Hepatocyte (in vitro differentiated cells): ENCODE data around the gene LZIC. TPM values are rescaled to one million over a fixed set of nuclear protein-coding genes. Genes with fewer than 3 reads are reported as not detected.

Experiments
- DNase-seq: peaks from one replicate; pipeline ENCODE4 v3.0.0-alpha.2; 2016; ENCODE audit warnings: low spot score
- H2AFZ ChIP-seq: fragments of 200-600 bp; sonication (generic); 2 replicates; pipeline ENCODE4 v1.6.0; 2016; ENCODE audit warnings: antibody characterized with exemption, mild to moderate bottlenecking
- H3K27ac ChIP-seq: fragments of 200-600 bp; sonication (generic); 2 replicates; pipeline ENCODE4 v1.5.1; 2016; ENCODE audit warnings: mild to moderate bottlenecking
- H3K27me3 ChIP-seq: fragments of 200-600 bp; sonication (generic); 2 replicates; pipeline ENCODE4 v1.6.1; 2016
- H3K36me3 ChIP-seq: fragments of 200-600 bp; sonication (generic); replicated peaks from 2 replicates; pipeline ENCODE4 v1.5.1; 2016; ENCODE audit warnings: low read depth; ENCODE audit not compliant: insufficient read depth
- H3K4me1 ChIP-seq: fragments of 200-600 bp; sonication (generic); 2 replicates; pipeline ENCODE4 v1.5.1; 2016; ENCODE audit warnings: mild to moderate bottlenecking, moderate library complexity; ENCODE audit not compliant: insufficient read depth
- H3K4me2 ChIP-seq: fragments of 200-600 bp; sonication (generic); 2 replicates; pipeline ENCODE4 v1.6.0; 2016
- H3K4me3 ChIP-seq: fragments of 200-600 bp; sonication (generic); 2 replicates; pipeline ENCODE4 v1.5.1; 2016; ENCODE audit warnings: mild to moderate bottlenecking
- H3K79me2 ChIP-seq: fragments of 200-600 bp; sonication (generic); 2 replicates; pipeline ENCODE4 v1.6.0; 2017; ENCODE audit warnings: mild to moderate bottlenecking
- H3K9me2 ChIP-seq: fragments of 200-600 bp; sonication (generic); replicated peaks from 2 replicates; pipeline ENCODE4 v1.6.0; 2017; ENCODE audit warnings: mild to moderate bottlenecking; ENCODE audit not compliant: insufficient read depth
- H3K9me3 ChIP-seq: fragments of 200-600 bp; sonication (generic); 2 replicates; pipeline ENCODE4 v1.5.1; 2016; ENCODE audit warnings: low read depth, mild to moderate bottlenecking
- H4K20me1 ChIP-seq: fragments of 200-600 bp; sonication (generic); 2 replicates; pipeline ENCODE4 v1.6.0; 2016; ENCODE audit warnings: mild to moderate bottlenecking; ENCODE audit not compliant: insufficient read depth, poor library complexity, severe bottlenecking
- CTCF ChIP-seq: fragments of 200-600 bp; sonication (generic); IDR thresholded peaks from 2 replicates; pipeline ENCODE4 v1.5.1; 2016; ENCODE audit warnings: antibody characterized with exemption, mild to moderate bottlenecking; ENCODE audit not compliant: poor library complexity
- EZH2 ChIP-seq: fragments of 200-600 bp; sonication (generic); IDR thresholded peaks from 2 replicates; pipeline ENCODE4 v1.6.1; 2016; ENCODE audit warnings: antibody characterized with exemption, mild to moderate bottlenecking, borderline replicate concordance
- EZH2phosphoT487 ChIP-seq: fragments of 200-600 bp; sonication (generic); IDR thresholded peaks from one replicate; pipeline ENCODE4 v1.6.1; 2018; ENCODE audit warnings: antibody characterized with exemption, mild to moderate bottlenecking, low read depth, moderate library complexity; ENCODE audit not compliant: unreplicated experiment, severe bottlenecking
- WGBS: methylation state at CpG from one replicate; pipeline ENCODE4 v1.1.6; 2016; ENCODE audit warnings: low lambda C conversion rate; ENCODE audit errors: missing lambda C conversion rate; 5-methylcytosine and 5-hydroxymethylcytosine counted together
- polyA plus RNA-seq: library from polyadenylated mRNA; unstranded; fragments of >200 nt; fragmentation: Nextera tagmentation; extraction: Ambion mirVana; gene quantifications from 2 replicates; pipeline ENCODE4 v1.2.1, GENCODE V29; 2016
- total RNA-seq: library from RNA; depleted of rRNA; stranded (reverse); fragments of >200 nt; gene quantifications from 2 replicates; pipeline ENCODE4 v1.2.3, GENCODE V29; 2014

Gene LZIC
- total and polyA plus RNA-seq, 2 experiments from 2014 or later = 24.2 to 48.1 TPM

- peaks cover 18% of the 10 kb centered on the region for H3K4me1 ChIP-seq
- DNase-seq = no peak
- no peaks in the 10 kb centered on the region for H3K9me3 ChIP-seq
- H3K79me2 ChIP-seq = peaks cover 2% of the 10 kb centered on the region
- no peak overlapping the region for H3K27ac ChIP-seq
- no peaks in the 10 kb centered on the region for H3K27me3 ChIP-seq
- WGBS = 81% methylated on average over 2 of the region's 2 CpGs
- H3K4me3 ChIP-seq = no peak overlapping the region
- H2AFZ ChIP-seq = no peak overlapping the region
- H3K4me2 ChIP-seq = peak overlapping the region; percentile 15
- H3K9me2 ChIP-seq = no peaks in the 10 kb centered on the region
- no peaks in the 10 kb centered on the region for H4K20me1 ChIP-seq
- no peaks in the 10 kb centered on the region for H3K36me3 ChIP-seq
- no peak for TF ChIP-seq CTCF
Measured at GRCh38 chr1:9914610-9914937, 28.6 kb downstream of the LZIC start.

GRCh38 chr1:9912264-9912936, 30.8 kb downstream of the LZIC start:
- peak overlapping the region; percentile 22 for H3K27ac ChIP-seq
- no peak for TF ChIP-seq EZH2phosphoT487
- no peak for TF ChIP-seq CTCF
- TF ChIP-seq EZH2 = no peak
- H2AFZ ChIP-seq = no peak overlapping the region
- no peaks in the 10 kb centered on the region for H3K9me2 ChIP-seq
- H3K4me1 ChIP-seq = peaks cover 21% of the 10 kb centered on the region
- WGBS = 87% methylated on average over 12 of the region's 12 CpGs
- DNase-seq = no peak
- peaks cover 23% of the 10 kb centered on the region for H3K79me2 ChIP-seq
- no peaks in the 10 kb centered on the region for H4K20me1 ChIP-seq
- no peaks in the 10 kb centered on the region for H3K36me3 ChIP-seq
- H3K4me2 ChIP-seq = no peak overlapping the region
- no peaks in the 10 kb centered on the region for H3K9me3 ChIP-seq
- H3K27me3 ChIP-seq = no peaks in the 10 kb centered on the region
- H3K4me3 ChIP-seq = no peak overlapping the region

- peak overlapping the region; percentile 90 for H3K27ac ChIP-seq
- no peaks in the 10 kb centered on the region for H3K9me3 ChIP-seq
- H3K4me2 ChIP-seq = peak overlapping the region; percentile 76
- H3K4me1 ChIP-seq = peaks cover 21% of the 10 kb centered on the region
- H3K4me3 ChIP-seq = peak overlapping the region; percentile 41
- peak; percentile 99 for DNase-seq
- WGBS = 3% methylated on average over 17 of the region's 45 CpGs
- no peaks in the 10 kb centered on the region for H3K27me3 ChIP-seq
- peak overlapping the region; percentile 70 for H2AFZ ChIP-seq
- H4K20me1 ChIP-seq = no peaks in the 10 kb centered on the region
- peaks cover 41% of the 10 kb centered on the region for H3K79me2 ChIP-seq
- TF ChIP-seq EZH2 (no peak), EZH2phosphoT487 (no peak), CTCF (no peak)
- no peaks in the 10 kb centered on the region for H3K36me3 ChIP-seq
- no peaks in the 10 kb centered on the region for H3K9me2 ChIP-seq
Measured at GRCh38 chr1:9910423-9911178, 32.6 kb downstream of the LZIC start.
